PC-3 (cell line): ENCODE measurements around the gene TESK2. TPM values are rescaled to one million over a fixed set of nuclear protein-coding genes. Genes with fewer than 3 reads are reported as not detected.

Source experiments
- ATAC-seq: fragments of 200-7000 bp; cut with Tn5 transposase; 2 replicates; pipeline ENCODE4 v1.9.1; 2020; ENCODE audit warnings: mild to moderate bottlenecking, moderate library complexity
- BruUV-seq: library from RNA; stranded (reverse); fragments of 400-500 nt; replicated peaks from 2 replicates; lab custom pipeline; 2021; lab: Mats Ljungman, UMichigan
- CTCF ChIA-PET: fragments of 300-600 bp; sonication (Branson Sonifier 250); formaldehyde crosslinking; loops from one replicate; lab custom pipeline; 2022; ENCODE audit warnings: antibody characterized with exemption; lab: Charles Lee
- POLR2A ChIA-PET: fragments of 300-600 bp; sonication (Branson Sonifier 250); formaldehyde crosslinking; loops from one replicate; lab custom pipeline; 2022; ENCODE audit warnings: antibody characterized with exemption; ENCODE audit not compliant: unreplicated experiment; lab: Charles Lee
- DNase-seq: peaks from one replicate; pipeline ENCODE4 v3.0.0-alpha.2; 2015
- H2AFZ ChIP-seq: fragments of 300-600 bp; sonication (generic); 2 replicates; pipeline ENCODE4 v1.6.0; 2016; ENCODE audit warnings: antibody characterized with exemption, low read length
- H3F3A ChIP-seq: fragments of 300-600 bp; sonication (generic); one replicate; pipeline ENCODE4 v1.6.0; 2017; ENCODE audit warnings: antibody characterized with exemption, low read length, control low read depth, mild to moderate bottlenecking; ENCODE audit not compliant: unreplicated experiment
- H3K27ac ChIP-seq: fragments of 300-600 bp; sonication (generic); 2 replicates; pipeline ENCODE4 v1.5.1; 2016; ENCODE audit warnings: mild to moderate bottlenecking, low read length
- H3K27me3 ChIP-seq: fragments of 300-600 bp; sonication (generic); 2 replicates; pipeline ENCODE4 v1.6.1; 2016; ENCODE audit warnings: low read length, mixed read lengths
- H3K36me3 ChIP-seq: fragments of 300-600 bp; sonication (generic); 2 replicates; pipeline ENCODE4 v1.6.1; 2016; ENCODE audit warnings: low read depth, mixed run types, low read length, mixed read lengths
- H3K4me1 ChIP-seq: fragments of 300-600 bp; sonication (generic); 2 replicates; pipeline ENCODE4 v1.5.1; 2016; ENCODE audit warnings: low read length; ENCODE audit not compliant: insufficient read depth
- H3K4me2 ChIP-seq: fragments of 300-600 bp; sonication (generic); 2 replicates; pipeline ENCODE4 v1.6.0; 2016; ENCODE audit warnings: low read length
- H3K4me3 ChIP-seq: fragments of 300-600 bp; sonication (generic); 2 replicates; pipeline ENCODE4 v1.5.1; 2016; ENCODE audit warnings: mild to moderate bottlenecking, low read length, mixed read lengths
- H3K79me2 ChIP-seq: fragments of 300-600 bp; sonication (generic); 2 replicates; pipeline ENCODE4 v1.6.1; 2017; ENCODE audit warnings: low read length, mixed read lengths
- H3K9ac ChIP-seq: fragments of 300-600 bp; sonication (generic); 2 replicates; pipeline ENCODE4 v1.6.0; 2016; ENCODE audit warnings: mild to moderate bottlenecking, low read length
- H3K9me2 ChIP-seq: fragments of 300-600 bp; sonication (generic); replicated peaks from 2 replicates; pipeline ENCODE4 v1.6.1; 2016; ENCODE audit warnings: mixed run types, low read length, mixed read lengths
- H3K9me3 ChIP-seq: fragments of 300-600 bp; sonication (generic); 2 replicates; pipeline ENCODE4 v1.6.1; 2016; ENCODE audit warnings: low read length, mixed read lengths
- H4K20me1 ChIP-seq: fragments of 300-600 bp; sonication (generic); 2 replicates; pipeline ENCODE4 v1.6.1; 2016; ENCODE audit warnings: low read length, mixed read lengths
- CTCF ChIP-seq: fragments of 300-600 bp; sonication (generic); conservative IDR thresholded peaks from 2 replicates; pipeline ENCODE4 v1.5.1; 2017; ENCODE audit warnings: antibody characterized with exemption, low read depth, mild to moderate bottlenecking, low read length
- EZH2 ChIP-seq: fragments of 300-600 bp; sonication (generic); IDR thresholded peaks from one replicate; pipeline ENCODE4 v1.6.1; 2017; ENCODE audit warnings: antibody characterized with exemption, mild to moderate bottlenecking, low read length; ENCODE audit not compliant: unreplicated experiment
- EZH2phosphoT487 ChIP-seq: fragments of 300-600 bp; sonication (generic); IDR thresholded peaks from 2 replicates; pipeline ENCODE4 v1.6.1; 2018; ENCODE audit warnings: mild to moderate bottlenecking, antibody characterized with exemption, low read length, borderline replicate concordance
- intact Hi-C: fragments of 100-400 bp; cut with micrococcal nuclease; formaldehyde crosslinking; loops from 2 replicates; pipeline ENCODE4 v1.9.0; 2023
- total RNA-seq: library from RNA; depleted of rRNA; stranded (reverse); fragments of >200 nt; gene quantifications from 2 replicates; pipeline ENCODE4 v1.2.3, GENCODE V29; 2014

The TESK2 gene
- total RNA-seq, 1 experiment from 2014 or later: 6.0 TPM

GRCh38 chr1:45403718-45404117, 87.2 kb downstream of the TESK2 start:
- ChIA-PET CTCF (no interaction called here), POLR2A (interaction anchor here (0.6 kb wide), 2 partner anchors 673 to 1820 kb away, joined by 3 to 8 read pairs; no protein-coding TSS in a partner anchor)
- Histone ChIP-seq H3K4me3 (no peak overlapping the region), H4K20me1 (no peaks in the 10 kb centered on the region), H2AFZ (no peak overlapping the region), H3K9ac (no peak overlapping the region), H3K36me3 (no peaks in the 10 kb centered on the region), H3K4me1 (peaks cover 2% of the 10 kb centered on the region; the same call in 1 of the 2 replicates), H3K4me2 (no peak overlapping the region), H3K9me2 (no peaks in the 10 kb centered on the region), H3K9me3 (no peaks in the 10 kb centered on the region), H3K27ac (no peak overlapping the region), H3F3A (no peaks in the 10 kb centered on the region), H3K79me2 (no peaks in the 10 kb centered on the region), H3K27me3 (no peaks in the 10 kb centered on the region)
- ATAC-seq (no peak), DNase-seq (no peak)
- intact Hi-C loops: no loop called here
- no TSS peak for BruUV-seq
- TF ChIP-seq EZH2phosphoT487 (no peak), CTCF (no peak), EZH2 (no peak)

- no peak overlapping the region for H3K4me3 ChIP-seq
- H3K27ac ChIP-seq: no peak overlapping the region
- no peaks in the 10 kb centered on the region for H3K79me2 ChIP-seq
- ChIA-PET POLR2A (no interaction called here), CTCF (no interaction called here)
- H3K36me3 ChIP-seq: no peaks in the 10 kb centered on the region
- no peaks in the 10 kb centered on the region for H3K27me3 ChIP-seq
- intact Hi-C loops: no loop called here
- H3K9ac ChIP-seq: no peak overlapping the region
- H3K9me3 ChIP-seq: no peaks in the 10 kb centered on the region
- H3F3A ChIP-seq: no peaks in the 10 kb centered on the region
- no peak overlapping the region for H2AFZ ChIP-seq
- H4K20me1 ChIP-seq: no peaks in the 10 kb centered on the region
- H3K4me1 ChIP-seq: peaks cover 2% of the 10 kb centered on the region; the same call in 1 of the 2 replicates
- BruUV-seq: no TSS peak
- TF ChIP-seq EZH2 (no peak), CTCF (no peak), EZH2phosphoT487 (no peak)
- DNase-seq (peak; percentile 10), ATAC-seq (no peak)
- no peaks in the 10 kb centered on the region for H3K9me2 ChIP-seq
- no peak overlapping the region for H3K4me2 ChIP-seq
These were observed 87.7 kb downstream of the TESK2 start for GRCh38 chr1:45403298-45403697.

- intact Hi-C loops: no loop called here
- no TSS peak for BruUV-seq
- POLR2A ChIA-PET: no interaction called here
- Histone ChIP-seq H4K20me1 (no peaks in the 10 kb centered on the region), H3K4me1 (no peaks in the 10 kb centered on the region), H3K36me3 (no peaks in the 10 kb centered on the region), H3K4me2 (no peak overlapping the region), H3K9me2 (no peaks in the 10 kb centered on the region), H3F3A (no peaks in the 10 kb centered on the region), H3K27me3 (no peaks in the 10 kb centered on the region), H2AFZ (no peak overlapping the region), H3K9ac (no peak overlapping the region), H3K9me3 (no peaks in the 10 kb centered on the region), H3K79me2 (no peaks in the 10 kb centered on the region), H3K4me3 (no peak overlapping the region), H3K27ac (no peak overlapping the region)
- ATAC-seq (no peak), DNase-seq (no peak)
- CTCF ChIA-PET: no interaction called here
- TF ChIP-seq EZH2phosphoT487 (no peak), CTCF (no peak), EZH2 (no peak)
These were observed 89.4 kb downstream of the TESK2 start for GRCh38 chr1:45401524-45401923.
